ENCODE data around the gene TAOK3.

Gene TAOK3

DNA sequence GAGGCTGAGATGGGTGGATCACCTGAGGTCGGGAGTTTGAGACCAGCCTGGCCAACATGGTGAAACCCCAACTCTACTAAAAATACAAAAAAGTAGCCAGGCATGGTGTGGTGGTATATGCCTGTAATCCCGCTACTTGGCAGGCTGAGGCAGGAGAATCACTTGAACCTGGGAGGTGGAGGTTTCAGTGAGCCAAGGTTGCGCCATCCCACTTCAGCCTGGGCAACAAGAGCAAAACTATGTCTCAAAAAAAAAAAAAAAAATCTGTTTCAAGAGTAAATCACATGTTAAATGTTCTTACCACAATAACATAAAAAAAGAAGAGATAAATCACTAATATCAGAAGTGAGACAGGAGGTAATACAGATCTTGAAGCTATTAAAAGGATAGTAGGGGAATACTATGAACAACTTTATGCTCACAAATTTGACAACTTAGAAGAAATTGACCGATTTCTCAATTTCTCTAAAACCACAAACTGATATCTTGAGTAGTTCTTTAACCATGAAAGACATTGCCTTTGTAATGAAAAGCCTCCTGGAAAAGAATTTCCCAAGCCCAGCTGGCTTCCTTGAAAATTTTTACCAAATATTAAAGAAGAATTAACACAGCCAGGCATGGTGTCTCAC lies 37.7 kb downstream of the TAOK3 start:
- no peak for DNase-seq
- Mint-ChIP-seq H3K4me3 (no peak overlapping the region), H3K27me3 (no peaks in the 10 kb centered on the region), H3K9me3 (peaks cover 3% of the 10 kb centered on the region), H3K4me1 (peaks cover 47% of the 10 kb centered on the region), H3K27ac (no peak overlapping the region), H3K36me3 (ENCODE audit: low read depth) (peaks cover 23% of the 10 kb centered on the region)
- no peak for ATAC-seq

DNA sequence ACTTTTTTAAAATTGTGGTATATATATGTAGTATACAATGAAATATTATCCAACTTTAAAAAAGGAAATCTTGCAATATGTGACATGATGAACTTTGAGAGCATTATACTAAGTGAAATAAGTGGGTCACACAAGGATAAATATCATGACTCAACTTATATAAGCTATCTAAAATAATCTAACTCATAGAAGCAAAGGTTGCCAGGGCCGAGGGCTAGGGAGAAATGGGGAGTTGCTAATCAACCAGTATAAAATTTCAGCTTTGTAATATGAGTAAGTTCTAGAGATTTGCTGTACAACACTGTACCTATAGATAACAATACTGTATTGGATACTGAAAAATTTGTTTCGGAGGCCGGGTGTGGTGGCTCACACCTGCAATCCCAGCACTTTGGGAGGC lies 38.5 kb downstream of the TAOK3 start:
- Mint-ChIP-seq H3K4me3 (no peak overlapping the region), H3K4me1 (peaks cover 49% of the 10 kb centered on the region), H3K27ac (no peak overlapping the region), H3K36me3 (ENCODE audit: low read depth) (peaks cover 21% of the 10 kb centered on the region), H3K27me3 (no peaks in the 10 kb centered on the region), H3K9me3 (peaks cover 3% of the 10 kb centered on the region)
- DNase-seq = no peak
- no peak for ATAC-seq

- no peak overlapping the region for H3K4me3 Mint-ChIP-seq
- no peak overlapping the region for H3K27ac Mint-ChIP-seq
- ATAC-seq (no peak), DNase-seq (no peak)
- H3K27me3 Mint-ChIP-seq = no peaks in the 10 kb centered on the region
- H3K9me3 Mint-ChIP-seq = no peaks in the 10 kb centered on the region
- H3K4me1 Mint-ChIP-seq = peaks cover 53% of the 10 kb centered on the region
- H3K36me3 Mint-ChIP-seq (ENCODE audit: low read depth) = peaks cover 19% of the 10 kb centered on the region
Measured at GRCh38 chr12:118332511-118332910, 40.2 kb downstream of the TAOK3 start.

DNA sequence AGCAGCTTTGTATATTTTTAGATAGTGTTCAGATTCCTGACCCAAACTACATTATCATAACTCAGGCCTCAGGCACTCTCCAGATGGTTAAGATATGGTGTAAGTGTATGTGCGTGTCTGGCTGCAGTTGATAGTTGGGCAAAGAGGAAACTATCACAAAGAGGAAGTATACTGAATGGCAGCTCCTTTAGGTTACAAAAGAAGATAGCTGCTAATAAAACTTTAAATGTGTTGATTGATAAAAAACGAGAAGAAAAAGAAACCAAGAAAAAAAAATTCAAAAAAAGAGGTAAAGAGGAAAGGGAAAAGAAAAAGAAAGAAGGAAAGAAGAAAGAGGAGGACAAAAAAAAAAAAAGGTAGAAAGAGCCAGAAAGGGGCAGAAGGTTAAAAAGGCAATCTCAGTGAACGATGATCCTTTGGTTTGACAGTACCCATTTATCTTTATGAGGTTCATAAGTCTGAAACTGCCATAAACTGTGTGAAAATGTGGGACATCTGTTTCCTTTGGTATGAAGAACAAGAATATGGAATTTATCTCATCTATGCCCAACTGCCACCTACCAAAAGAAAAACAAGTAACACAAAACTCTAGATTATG lies 42.2 kb downstream of the TAOK3 start:
- Mint-ChIP-seq H3K4me3 (no peak overlapping the region), H3K4me1 (peaks cover 51% of the 10 kb centered on the region), H3K36me3 (ENCODE audit: low read depth) (peaks cover 28% of the 10 kb centered on the region), H3K27me3 (no peaks in the 10 kb centered on the region), H3K27ac (peak overlapping the region; percentile 8), H3K9me3 (no peaks in the 10 kb centered on the region)
- DNase-seq (no peak), ATAC-seq (no peak)

GRCh38 chr12:118328486-118329330 lies 44.0 kb downstream of the TAOK3 start:
- no peak for ATAC-seq
- Mint-ChIP-seq H3K4me3 (no peak overlapping the region), H3K9me3 (no peaks in the 10 kb centered on the region), H3K36me3 (ENCODE audit: low read depth) (peaks cover 23% of the 10 kb centered on the region), H3K4me1 (peaks cover 53% of the 10 kb centered on the region), H3K27me3 (no peaks in the 10 kb centered on the region), H3K27ac (no peak overlapping the region)
- DNase-seq = no peak

DNA sequence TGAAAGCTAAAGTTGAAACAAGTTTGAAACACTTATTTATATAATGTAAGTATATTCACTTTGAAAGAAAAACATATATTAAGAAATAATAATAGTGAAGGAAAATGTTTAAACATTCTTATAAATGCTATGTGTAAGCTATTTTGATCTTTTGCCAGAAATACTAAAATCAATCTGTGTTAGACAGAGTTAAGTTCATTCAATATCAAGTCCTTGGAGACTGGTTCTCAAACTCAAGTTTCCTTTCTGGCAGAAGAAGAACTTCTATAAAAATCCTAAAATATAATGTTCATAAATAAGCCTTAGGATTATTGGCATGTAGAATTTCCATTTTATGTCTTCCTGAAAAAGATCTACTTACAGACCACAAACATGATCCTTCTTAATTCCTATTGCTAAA lies 45.3 kb downstream of the TAOK3 start:
- H3K27ac Mint-ChIP-seq = no peak overlapping the region
- DNase-seq (no peak), ATAC-seq (no peak)
- H3K36me3 Mint-ChIP-seq (ENCODE audit: low read depth) = peaks cover 18% of the 10 kb centered on the region
- no peaks in the 10 kb centered on the region for H3K27me3 Mint-ChIP-seq
- peaks cover 42% of the 10 kb centered on the region for H3K4me1 Mint-ChIP-seq
- no peaks in the 10 kb centered on the region for H3K9me3 Mint-ChIP-seq
- no peak overlapping the region for H3K4me3 Mint-ChIP-seq

DNA sequence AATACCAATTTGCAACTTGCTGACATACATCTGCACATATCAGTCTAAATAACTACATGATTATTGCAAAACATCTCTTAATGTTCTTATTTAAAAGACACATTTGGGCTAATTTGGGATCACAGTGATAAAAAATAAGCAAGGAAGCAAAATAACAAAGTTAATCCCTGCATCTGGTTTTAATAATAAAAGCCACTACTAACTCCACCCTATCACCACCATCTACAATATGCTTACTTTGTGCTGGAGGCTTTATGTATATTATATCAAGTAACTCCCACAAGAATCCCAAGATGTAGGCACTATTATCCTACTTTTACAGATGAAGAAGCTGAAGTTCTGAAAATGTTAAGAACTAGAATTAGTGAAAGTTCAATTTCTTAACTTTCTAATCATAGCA lies 45.7 kb downstream of the TAOK3 start:
- H3K36me3 Mint-ChIP-seq (ENCODE audit: low read depth) = peaks cover 18% of the 10 kb centered on the region
- no peak for DNase-seq
- H3K27ac Mint-ChIP-seq = no peak overlapping the region
- H3K4me1 Mint-ChIP-seq = peaks cover 38% of the 10 kb centered on the region
- no peak overlapping the region for H3K4me3 Mint-ChIP-seq
- no peaks in the 10 kb centered on the region for H3K9me3 Mint-ChIP-seq
- ATAC-seq = no peak
- H3K27me3 Mint-ChIP-seq = no peaks in the 10 kb centered on the region

- H3K27ac Mint-ChIP-seq = no peak overlapping the region
- DNase-seq (no peak), ATAC-seq (no peak)
- H3K4me1 Mint-ChIP-seq = peaks cover 29% of the 10 kb centered on the region
- peaks cover 13% of the 10 kb centered on the region for H3K36me3 Mint-ChIP-seq (ENCODE audit: low read depth)
- no peaks in the 10 kb centered on the region for H3K27me3 Mint-ChIP-seq
- no peaks in the 10 kb centered on the region for H3K9me3 Mint-ChIP-seq
- no peak overlapping the region for H3K4me3 Mint-ChIP-seq
Measured at GRCh38 chr12:118325081-118325480, 47.6 kb downstream of the TAOK3 start.

- no peak for DNase-seq
- H3K27me3 Mint-ChIP-seq = no peaks in the 10 kb centered on the region
- no peak for ATAC-seq
- no peak overlapping the region for H3K27ac Mint-ChIP-seq
- peaks cover 6% of the 10 kb centered on the region for H3K9me3 Mint-ChIP-seq
- peaks cover 21% of the 10 kb centered on the region for H3K36me3 Mint-ChIP-seq (ENCODE audit: low read depth)
- peaks cover 12% of the 10 kb centered on the region for H3K4me1 Mint-ChIP-seq
- H3K4me3 Mint-ChIP-seq = no peak overlapping the region
Measured at GRCh38 chr12:118319627-118320026, 53.1 kb downstream of the TAOK3 start.

GRCh38 chr12:118318744-118319143 lies 54.0 kb downstream of the TAOK3 start:
- Mint-ChIP-seq H3K36me3 (ENCODE audit: low read depth) (peaks cover 22% of the 10 kb centered on the region), H3K4me3 (no peak overlapping the region), H3K9me3 (peaks cover 6% of the 10 kb centered on the region), H3K27me3 (no peaks in the 10 kb centered on the region), H3K4me1 (peaks cover 19% of the 10 kb centered on the region), H3K27ac (peak overlapping the region; percentile 20)
- ATAC-seq (no peak), DNase-seq (no peak)

DNA sequence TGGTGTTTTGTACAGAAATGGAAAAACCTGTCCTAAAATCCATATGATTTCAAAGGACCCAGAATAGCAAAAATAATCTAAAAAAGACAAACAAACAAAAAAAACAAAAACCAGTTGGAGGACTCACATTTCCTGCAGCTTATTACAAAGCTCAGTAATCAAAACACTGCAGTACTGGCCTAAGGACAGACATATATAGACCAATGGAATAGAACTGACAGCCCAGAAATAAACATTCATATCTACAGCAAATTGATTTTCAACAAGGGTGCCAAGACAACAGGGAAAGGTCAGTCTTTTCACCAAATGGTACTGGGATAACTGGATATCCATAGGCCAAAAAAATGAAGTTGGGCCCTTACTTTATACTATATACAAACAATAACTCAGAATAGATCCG lies 55.0 kb downstream of the TAOK3 start:
- H3K9me3 Mint-ChIP-seq = peaks cover 6% of the 10 kb centered on the region
- ATAC-seq (no peak), DNase-seq (no peak)
- no peak overlapping the region for H3K27ac Mint-ChIP-seq
- H3K36me3 Mint-ChIP-seq (ENCODE audit: low read depth) = peaks cover 23% of the 10 kb centered on the region
- H3K27me3 Mint-ChIP-seq = no peaks in the 10 kb centered on the region
- no peak overlapping the region for H3K4me3 Mint-ChIP-seq
- H3K4me1 Mint-ChIP-seq = peaks cover 23% of the 10 kb centered on the region

GRCh38 chr12:118315821-118316220 lies 56.9 kb downstream of the TAOK3 start:
- Mint-ChIP-seq H3K36me3 (ENCODE audit: low read depth) (peaks cover 24% of the 10 kb centered on the region), H3K27ac (no peak overlapping the region), H3K4me1 (peaks cover 29% of the 10 kb centered on the region), H3K4me3 (no peak overlapping the region), H3K27me3 (no peaks in the 10 kb centered on the region), H3K9me3 (peaks cover 6% of the 10 kb centered on the region)
- no peak for DNase-seq
- no peak for ATAC-seq

DNA sequence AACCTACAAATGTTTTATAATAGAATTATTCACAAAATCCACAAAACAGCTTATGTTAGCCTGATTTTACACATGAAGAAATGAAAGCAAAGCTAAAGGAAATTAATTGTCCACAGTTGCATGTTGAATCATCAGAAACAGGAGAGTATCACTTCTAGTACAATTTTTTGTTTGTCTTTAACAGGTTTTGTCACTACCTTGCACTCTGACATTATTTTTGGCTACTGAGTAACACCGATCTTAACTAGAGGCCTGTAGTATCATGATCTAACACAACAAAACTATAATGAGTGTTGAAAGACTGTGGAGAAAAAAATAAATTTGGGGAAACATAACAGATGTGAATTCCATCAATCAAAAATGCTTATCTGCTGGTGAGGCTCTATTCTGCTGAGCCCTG lies 60.1 kb downstream of the TAOK3 start:
- Mint-ChIP-seq H3K9me3 (no peaks in the 10 kb centered on the region), H3K36me3 (ENCODE audit: low read depth) (peaks cover 17% of the 10 kb centered on the region), H3K4me3 (peak overlapping the region; percentile 16), H3K4me1 (peaks cover 50% of the 10 kb centered on the region), H3K27me3 (no peaks in the 10 kb centered on the region), H3K27ac (peak overlapping the region; percentile 55)
- peak; percentile 52 for ATAC-seq
- no peak for DNase-seq

DNA sequence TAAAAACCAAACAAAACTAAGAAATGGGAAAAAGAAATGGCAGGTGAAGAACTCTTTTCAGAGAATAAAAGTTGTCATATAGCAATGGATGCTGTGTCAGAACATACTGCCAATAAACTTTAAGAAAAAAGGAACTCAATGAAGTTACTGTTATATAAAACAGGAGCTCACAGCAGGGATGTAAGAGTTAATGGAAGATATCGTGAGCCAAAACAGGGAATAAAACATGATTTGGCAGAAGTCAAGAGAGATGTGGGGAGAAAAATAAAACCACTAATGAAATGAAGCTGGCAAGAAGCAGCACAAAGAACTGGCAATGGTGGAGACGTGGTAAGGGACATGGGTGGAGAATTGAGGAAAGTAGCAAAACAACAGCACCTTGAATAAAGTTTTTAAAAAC lies 61.0 kb downstream of the TAOK3 start:
- ATAC-seq (no peak), DNase-seq (no peak)
- Mint-ChIP-seq H3K4me1 (peaks cover 57% of the 10 kb centered on the region), H3K36me3 (ENCODE audit: low read depth) (peaks cover 17% of the 10 kb centered on the region), H3K9me3 (no peaks in the 10 kb centered on the region), H3K27me3 (no peaks in the 10 kb centered on the region), H3K27ac (no peak overlapping the region), H3K4me3 (no peak overlapping the region)

DNA sequence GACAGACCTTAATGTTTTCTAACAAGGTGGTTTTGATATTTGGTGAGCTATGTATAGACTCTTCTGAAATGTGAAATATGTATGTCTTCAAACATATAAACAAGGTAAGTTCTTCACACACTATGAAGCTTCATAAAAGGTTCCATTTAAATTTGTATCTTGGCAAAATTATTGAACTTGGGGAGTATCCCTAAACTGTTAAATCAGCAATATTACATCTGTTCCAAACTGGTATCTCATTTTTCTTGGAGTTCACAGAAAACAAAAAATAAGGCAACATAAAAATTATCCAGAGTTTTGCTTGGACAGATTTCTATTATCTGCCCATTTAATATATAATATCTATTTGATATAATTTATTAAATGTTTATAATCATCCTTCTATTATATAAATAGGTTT lies 62.4 kb downstream of the TAOK3 start:
- Mint-ChIP-seq H3K4me1 (peaks cover 55% of the 10 kb centered on the region), H3K9me3 (no peaks in the 10 kb centered on the region), H3K27me3 (no peaks in the 10 kb centered on the region), H3K27ac (no peak overlapping the region), H3K36me3 (ENCODE audit: low read depth) (peaks cover 11% of the 10 kb centered on the region), H3K4me3 (no peak overlapping the region)
- DNase-seq (no peak), ATAC-seq (no peak)
